ENCODE data around the gene ARF4. TPM values are rescaled to one million over a fixed set of nuclear protein-coding genes. Genes with fewer than 3 reads are reported as not detected.
A peak's percentile ranks its signal among the peaks of the same experiment; 100 is the strongest.

Gene ARF4
- total and polyA plus RNA-seq, 2 experiments from 2014 or later, result 144 to 249 TPM

DNA sequence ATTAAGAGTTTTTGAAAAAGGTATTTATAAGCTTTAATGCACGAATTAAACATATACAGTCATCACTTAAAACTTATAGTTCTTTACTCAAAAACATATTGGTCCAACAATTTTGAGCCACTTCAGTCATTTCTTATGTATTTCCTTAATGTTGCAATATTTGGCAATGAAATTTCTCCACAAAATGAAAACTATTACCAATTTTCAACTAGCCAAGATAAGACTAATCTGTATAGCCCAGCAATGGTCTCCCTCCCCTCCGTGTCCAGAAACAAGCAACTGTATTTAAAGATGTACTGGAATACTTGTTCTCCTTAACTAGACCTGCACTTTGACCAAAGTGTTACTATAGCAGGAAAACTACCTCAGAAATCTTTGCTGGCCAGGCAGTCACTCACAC, 9.2 kb downstream of the ARF4 start (continued):
- TF ChIP-seq, protein P1, sequence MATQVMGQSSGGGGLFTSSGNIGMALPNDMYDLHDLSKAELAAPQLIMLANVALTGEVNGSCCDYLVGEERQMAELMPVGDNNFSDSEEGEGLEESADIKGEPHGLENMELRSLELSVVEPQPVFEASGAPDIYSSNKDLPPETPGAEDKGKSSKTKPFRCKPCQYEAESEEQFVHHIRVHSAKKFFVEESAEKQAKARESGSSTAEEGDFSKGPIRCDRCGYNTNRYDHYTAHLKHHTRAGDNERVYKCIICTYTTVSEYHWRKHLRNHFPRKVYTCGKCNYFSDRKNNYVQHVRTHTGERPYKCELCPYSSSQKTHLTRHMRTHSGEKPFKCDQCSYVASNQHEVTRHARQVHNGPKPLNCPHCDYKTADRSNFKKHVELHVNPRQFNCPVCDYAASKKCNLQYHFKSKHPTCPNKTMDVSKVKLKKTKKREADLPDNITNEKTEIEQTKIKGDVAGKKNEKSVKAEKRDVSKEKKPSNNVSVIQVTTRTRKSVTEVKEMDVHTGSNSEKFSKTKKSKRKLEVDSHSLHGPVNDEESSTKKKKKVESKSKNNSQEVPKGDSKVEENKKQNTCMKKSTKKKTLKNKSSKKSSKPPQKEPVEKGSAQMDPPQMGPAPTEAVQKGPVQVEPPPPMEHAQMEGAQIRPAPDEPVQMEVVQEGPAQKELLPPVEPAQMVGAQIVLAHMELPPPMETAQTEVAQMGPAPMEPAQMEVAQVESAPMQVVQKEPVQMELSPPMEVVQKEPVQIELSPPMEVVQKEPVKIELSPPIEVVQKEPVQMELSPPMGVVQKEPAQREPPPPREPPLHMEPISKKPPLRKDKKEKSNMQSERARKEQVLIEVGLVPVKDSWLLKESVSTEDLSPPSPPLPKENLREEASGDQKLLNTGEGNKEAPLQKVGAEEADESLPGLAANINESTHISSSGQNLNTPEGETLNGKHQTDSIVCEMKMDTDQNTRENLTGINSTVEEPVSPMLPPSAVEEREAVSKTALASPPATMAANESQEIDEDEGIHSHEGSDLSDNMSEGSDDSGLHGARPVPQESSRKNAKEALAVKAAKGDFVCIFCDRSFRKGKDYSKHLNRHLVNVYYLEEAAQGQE (IDR thresholded peaks at IDR 0.05; ENCODE audit: unreplicated experiment), result no peak
- TF ChIP-seq STAT1 (IDR thresholded peaks at IDR 0.05; ENCODE audit: unreplicated experiment) (no peak), ZNF114 (CRISPR knock-in tag; IDR thresholded peaks at IDR 0.05) (no peak)
- TF ChIP-seq, protein P2, sequence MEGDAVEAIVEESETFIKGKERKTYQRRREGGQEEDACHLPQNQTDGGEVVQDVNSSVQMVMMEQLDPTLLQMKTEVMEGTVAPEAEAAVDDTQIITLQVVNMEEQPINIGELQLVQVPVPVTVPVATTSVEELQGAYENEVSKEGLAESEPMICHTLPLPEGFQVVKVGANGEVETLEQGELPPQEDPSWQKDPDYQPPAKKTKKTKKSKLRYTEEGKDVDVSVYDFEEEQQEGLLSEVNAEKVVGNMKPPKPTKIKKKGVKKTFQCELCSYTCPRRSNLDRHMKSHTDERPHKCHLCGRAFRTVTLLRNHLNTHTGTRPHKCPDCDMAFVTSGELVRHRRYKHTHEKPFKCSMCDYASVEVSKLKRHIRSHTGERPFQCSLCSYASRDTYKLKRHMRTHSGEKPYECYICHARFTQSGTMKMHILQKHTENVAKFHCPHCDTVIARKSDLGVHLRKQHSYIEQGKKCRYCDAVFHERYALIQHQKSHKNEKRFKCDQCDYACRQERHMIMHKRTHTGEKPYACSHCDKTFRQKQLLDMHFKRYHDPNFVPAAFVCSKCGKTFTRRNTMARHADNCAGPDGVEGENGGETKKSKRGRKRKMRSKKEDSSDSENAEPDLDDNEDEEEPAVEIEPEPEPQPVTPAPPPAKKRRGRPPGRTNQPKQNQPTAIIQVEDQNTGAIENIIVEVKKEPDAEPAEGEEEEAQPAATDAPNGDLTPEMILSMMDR (conservative IDR thresholded peaks at IDR 0.05; ENCODE audit: low read depth in 2 of 2), result no peak

DNA sequence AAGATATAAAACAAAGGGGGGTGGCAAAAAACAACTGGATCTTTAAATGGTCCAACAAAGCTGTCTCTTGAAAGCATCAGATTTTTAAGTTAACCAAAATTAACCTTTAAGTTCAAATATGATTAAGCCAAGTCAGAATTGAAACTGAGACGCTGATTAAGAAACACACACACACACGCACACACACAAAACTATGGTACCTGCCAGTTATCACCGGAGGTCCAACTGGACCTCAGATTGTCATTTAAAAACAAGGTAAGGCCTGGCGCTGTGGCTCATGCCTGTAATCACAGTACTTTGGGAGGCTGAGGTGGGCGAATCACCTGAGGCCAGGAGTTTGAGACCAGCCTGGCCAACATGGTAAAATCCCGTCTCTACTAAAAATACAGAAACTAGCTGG, 10.4 kb downstream of the ARF4 start:
- Histone ChIP-seq H3K27me3 (ENCODE audit: insufficient read depth) (no peaks in the 10 kb centered on the region), H3K4me2 (no peak overlapping the region), H3K36me3 (ENCODE audit: insufficient read depth) (peaks cover 8% of the 10 kb centered on the region; the same call in 1 of the 2 replicates), H3K27ac (ENCODE audit: low read depth) (no peak overlapping the region), H2AFZ (no peak overlapping the region), H4K20me1 (replicated peaks; ENCODE audit: insufficient read depth) (peaks cover 56% of the 10 kb centered on the region), H3K4me3 (no peak overlapping the region), H3K4me1 (ENCODE audit: insufficient read depth) (no peaks in the 10 kb centered on the region), H3F3A (replicated peaks; ENCODE audit: low read depth) (no peaks in the 10 kb centered on the region), H3K9me2 (ENCODE audit: insufficient read depth) (no peaks in the 10 kb centered on the region), H3K79me2 (replicated peaks; ENCODE audit: insufficient read depth) (peaks cover 100% of the 10 kb centered on the region)
- Mint-ChIP-seq H3K36me3 (ENCODE audit: low read depth) (peaks cover 17% of the 10 kb centered on the region; the same call in 2 of the 3 replicates), H3K27ac (peak overlapping the region; percentile 51), H3K27me3 (ENCODE audit: insufficient read depth, low read depth, poor library complexity) (no peaks in the 10 kb centered on the region), H3K4me3 (no peak overlapping the region; the same call in 2 of the 3 replicates), H3K4me1 (no peaks in the 10 kb centered on the region), H3K9me3 (no peaks in the 10 kb centered on the region)
- no peak for DNase-seq (ENCODE audit: low spot score)
- no peak for ATAC-seq
- TF ChIP-seq POLR2AphosphoS5 (IDR thresholded peaks at IDR 0.05; ENCODE audit: low read depth) (no peak), EZH2 (IDR thresholded peaks at IDR 0.05; ENCODE audit: low read depth, unreplicated experiment) (no peak), ZNF331 (CRISPR knock-in tag; IDR thresholded peaks at IDR 0.05; ENCODE audit: low read depth) (no peak), JUNB (IDR thresholded peaks at IDR 0.05; ENCODE audit: unreplicated experiment) (no peak), ZNF114 (CRISPR knock-in tag; IDR thresholded peaks at IDR 0.05) (no peak), CREB1 (CRISPR knock-in tag; IDR thresholded peaks at IDR 0.05; ENCODE audit: low read depth) (no peak)
- TF ChIP-seq, protein P3, sequence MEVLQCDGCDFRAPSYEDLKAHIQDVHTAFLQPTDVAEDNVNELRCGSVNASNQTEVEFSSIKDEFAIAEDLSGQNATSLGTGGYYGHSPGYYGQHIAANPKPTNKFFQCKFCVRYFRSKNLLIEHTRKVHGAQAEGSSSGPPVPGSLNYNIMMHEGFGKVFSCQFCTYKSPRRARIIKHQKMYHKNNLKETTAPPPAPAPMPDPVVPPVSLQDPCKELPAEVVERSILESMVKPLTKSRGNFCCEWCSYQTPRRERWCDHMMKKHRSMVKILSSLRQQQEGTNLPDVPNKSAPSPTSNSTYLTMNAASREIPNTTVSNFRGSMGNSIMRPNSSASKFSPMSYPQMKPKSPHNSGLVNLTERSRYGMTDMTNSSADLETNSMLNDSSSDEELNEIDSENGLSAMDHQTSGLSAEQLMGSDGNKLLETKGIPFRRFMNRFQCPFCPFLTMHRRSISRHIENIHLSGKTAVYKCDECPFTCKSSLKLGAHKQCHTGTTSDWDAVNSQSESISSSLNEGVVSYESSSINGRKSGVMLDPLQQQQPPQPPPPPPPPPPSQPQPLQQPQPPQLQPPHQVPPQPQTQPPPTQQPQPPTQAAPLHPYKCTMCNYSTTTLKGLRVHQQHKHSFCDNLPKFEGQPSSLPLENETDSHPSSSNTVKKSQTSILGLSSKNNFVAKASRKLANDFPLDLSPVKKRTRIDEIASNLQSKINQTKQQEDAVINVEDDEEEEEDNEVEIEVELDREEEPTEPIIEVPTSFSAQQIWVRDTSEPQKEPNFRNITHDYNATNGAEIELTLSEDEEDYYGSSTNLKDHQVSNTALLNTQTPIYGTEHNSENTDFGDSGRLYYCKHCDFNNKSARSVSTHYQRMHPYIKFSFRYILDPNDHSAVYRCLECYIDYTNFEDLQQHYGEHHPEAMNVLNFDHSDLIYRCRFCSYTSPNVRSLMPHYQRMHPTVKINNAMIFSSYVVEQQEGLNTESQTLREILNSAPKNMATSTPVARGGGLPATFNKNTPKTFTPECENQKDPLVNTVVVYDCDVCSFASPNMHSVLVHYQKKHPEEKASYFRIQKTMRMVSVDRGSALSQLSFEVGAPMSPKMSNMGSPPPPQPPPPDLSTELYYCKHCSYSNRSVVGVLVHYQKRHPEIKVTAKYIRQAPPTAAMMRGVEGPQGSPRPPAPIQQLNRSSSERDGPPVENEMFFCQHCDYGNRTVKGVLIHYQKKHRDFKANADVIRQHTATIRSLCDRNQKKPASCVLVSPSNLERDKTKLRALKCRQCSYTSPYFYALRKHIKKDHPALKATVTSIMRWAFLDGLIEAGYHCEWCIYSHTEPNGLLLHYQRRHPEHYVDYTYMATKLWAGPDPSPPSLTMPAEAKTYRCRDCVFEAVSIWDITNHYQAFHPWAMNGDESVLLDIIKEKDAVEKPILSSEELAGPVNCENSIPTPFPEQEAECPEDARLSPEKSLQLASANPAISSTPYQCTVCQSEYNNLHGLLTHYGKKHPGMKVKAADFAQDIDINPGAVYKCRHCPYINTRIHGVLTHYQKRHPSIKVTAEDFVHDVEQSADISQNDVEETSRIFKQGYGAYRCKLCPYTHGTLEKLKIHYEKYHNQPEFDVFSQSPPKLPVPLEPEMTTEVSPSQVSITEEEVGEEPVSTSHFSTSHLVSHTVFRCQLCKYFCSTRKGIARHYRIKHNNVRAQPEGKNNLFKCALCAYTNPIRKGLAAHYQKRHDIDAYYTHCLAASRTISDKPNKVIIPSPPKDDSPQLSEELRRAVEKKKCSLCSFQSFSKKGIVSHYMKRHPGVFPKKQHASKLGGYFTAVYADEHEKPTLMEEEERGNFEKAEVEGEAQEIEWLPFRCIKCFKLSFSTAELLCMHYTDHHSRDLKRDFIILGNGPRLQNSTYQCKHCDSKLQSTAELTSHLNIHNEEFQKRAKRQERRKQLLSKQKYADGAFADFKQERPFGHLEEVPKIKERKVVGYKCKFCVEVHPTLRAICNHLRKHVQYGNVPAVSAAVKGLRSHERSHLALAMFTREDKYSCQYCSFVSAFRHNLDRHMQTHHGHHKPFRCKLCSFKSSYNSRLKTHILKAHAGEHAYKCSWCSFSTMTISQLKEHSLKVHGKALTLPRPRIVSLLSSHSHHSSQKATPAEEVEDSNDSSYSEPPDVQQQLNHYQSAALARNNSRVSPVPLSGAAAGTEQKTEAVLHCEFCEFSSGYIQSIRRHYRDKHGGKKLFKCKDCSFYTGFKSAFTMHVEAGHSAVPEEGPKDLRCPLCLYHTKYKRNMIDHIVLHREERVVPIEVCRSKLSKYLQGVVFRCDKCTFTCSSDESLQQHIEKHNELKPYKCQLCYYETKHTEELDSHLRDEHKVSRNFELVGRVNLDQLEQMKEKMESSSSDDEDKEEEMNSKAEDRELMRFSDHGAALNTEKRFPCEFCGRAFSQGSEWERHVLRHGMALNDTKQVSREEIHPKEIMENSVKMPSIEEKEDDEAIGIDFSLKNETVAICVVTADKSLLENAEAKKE (CRISPR knock-in tag; IDR thresholded peaks at IDR 0.05), result no peak
- TF ChIP-seq, protein P1 (IDR thresholded peaks at IDR 0.05; ENCODE audit: unreplicated experiment), result no peak

Data from GM23338 (cell line).